ENCODE results near the gene FHAD1. TPM values are rescaled to one million over a fixed set of nuclear protein-coding genes. Genes with fewer than 3 reads are reported as not detected.

Gene FHAD1
- total RNA-seq, 2 experiments from 2014 or later = not detected

DNA sequence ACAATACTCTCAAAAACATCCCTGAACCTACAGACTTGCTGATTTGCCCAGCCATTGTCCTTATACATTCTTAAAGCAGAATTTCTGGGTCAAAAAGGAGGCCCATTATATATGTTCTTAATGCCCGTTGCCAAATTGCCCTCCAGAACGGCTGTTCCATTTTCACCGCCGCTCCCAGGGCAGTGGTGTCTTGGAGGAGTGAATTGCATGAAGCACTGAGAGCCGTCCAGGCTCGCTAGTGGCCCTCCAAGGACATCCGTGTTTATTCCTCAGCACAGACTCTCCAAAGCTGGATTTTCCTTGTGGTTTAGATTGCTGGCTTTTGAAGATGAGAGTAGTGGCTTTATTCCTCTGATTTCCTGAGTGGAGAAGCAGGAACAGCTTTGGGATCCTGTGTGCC lies 68.8 kb downstream of the FHAD1 start:
- no peaks in the 10 kb centered on the region for H3K4me1 Mint-ChIP-seq (ENCODE audit: low read depth)
- no peaks in the 10 kb centered on the region for H3K36me3 ChIP-seq (ENCODE audit: insufficient read depth, low read length)
- H3K36me3 Mint-ChIP-seq (ENCODE audit: low read depth) = no peaks in the 10 kb centered on the region
- no peak overlapping the region for H3K27ac Mint-ChIP-seq
- intact Hi-C loops (cut with DNase I, micrococcal nuclease) = no loop called here
- H3K27me3 Mint-ChIP-seq = peaks cover 11% of the 10 kb centered on the region
- ChIA-PET CTCF (interaction anchor here (1.8 kb wide), 1 partner anchor 11 kb away, joined by 6 read pairs; no protein-coding TSS in a partner anchor), POLR2A (no interaction called here)
- H3K4me3 Mint-ChIP-seq = no peak overlapping the region
- no peaks in the 10 kb centered on the region for H3K4me1 ChIP-seq (ENCODE audit: insufficient read depth, low read length)
- H3K9me3 Mint-ChIP-seq = no peaks in the 10 kb centered on the region
- H3K4me3 ChIP-seq (ENCODE audit: low read length) = no peak overlapping the region
- H3K27me3 ChIP-seq (ENCODE audit: control insufficient read depth in 1 of 2, insufficient read depth in 2 of 2, low read length in 2 of 2) = peaks cover 0 to 5% of the 10 kb centered on the region in 2 experiments
- TF ChIP-seq, protein P1, sequence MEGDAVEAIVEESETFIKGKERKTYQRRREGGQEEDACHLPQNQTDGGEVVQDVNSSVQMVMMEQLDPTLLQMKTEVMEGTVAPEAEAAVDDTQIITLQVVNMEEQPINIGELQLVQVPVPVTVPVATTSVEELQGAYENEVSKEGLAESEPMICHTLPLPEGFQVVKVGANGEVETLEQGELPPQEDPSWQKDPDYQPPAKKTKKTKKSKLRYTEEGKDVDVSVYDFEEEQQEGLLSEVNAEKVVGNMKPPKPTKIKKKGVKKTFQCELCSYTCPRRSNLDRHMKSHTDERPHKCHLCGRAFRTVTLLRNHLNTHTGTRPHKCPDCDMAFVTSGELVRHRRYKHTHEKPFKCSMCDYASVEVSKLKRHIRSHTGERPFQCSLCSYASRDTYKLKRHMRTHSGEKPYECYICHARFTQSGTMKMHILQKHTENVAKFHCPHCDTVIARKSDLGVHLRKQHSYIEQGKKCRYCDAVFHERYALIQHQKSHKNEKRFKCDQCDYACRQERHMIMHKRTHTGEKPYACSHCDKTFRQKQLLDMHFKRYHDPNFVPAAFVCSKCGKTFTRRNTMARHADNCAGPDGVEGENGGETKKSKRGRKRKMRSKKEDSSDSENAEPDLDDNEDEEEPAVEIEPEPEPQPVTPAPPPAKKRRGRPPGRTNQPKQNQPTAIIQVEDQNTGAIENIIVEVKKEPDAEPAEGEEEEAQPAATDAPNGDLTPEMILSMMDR (IDR thresholded peaks at IDR 0.05) = no peak
- no peak overlapping the region for H3K27ac ChIP-seq (ENCODE audit: low read depth in 1 of 2, low read length in 2 of 2)
- no peak for ATAC-seq (ENCODE audit: poor library complexity)
- DNase-seq = no peak
- no peaks in the 10 kb centered on the region for H3K9me3 ChIP-seq (ENCODE audit: control insufficient read depth in 1 of 2, insufficient read depth in 1 of 2, low read length in 2 of 2)

DNA sequence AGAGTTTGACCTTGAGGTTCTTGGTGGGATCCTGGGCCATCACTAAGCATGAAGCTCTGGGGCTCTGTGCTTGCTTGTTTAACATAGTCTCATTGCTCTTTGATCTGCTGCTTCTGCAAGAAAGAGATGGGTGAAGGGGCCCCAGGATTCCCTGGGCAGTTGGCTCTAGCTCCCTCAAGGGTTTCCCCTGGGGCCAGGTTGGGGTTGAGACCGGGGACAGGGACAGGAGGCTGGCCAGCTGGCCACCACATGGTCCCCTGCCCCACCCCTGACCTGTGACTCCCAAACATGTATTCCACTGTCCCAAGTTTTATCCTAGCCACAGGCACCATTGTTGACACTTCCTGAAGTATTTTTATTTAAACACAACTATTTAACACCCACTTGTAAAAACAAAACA lies 69.5 kb downstream of the FHAD1 start:
- Histone ChIP-seq H3K36me3 (ENCODE audit: insufficient read depth, low read length) (no peaks in the 10 kb centered on the region), H3K9me3 (ENCODE audit: control insufficient read depth in 1 of 2, insufficient read depth in 1 of 2, low read length in 2 of 2) (no peaks in the 10 kb centered on the region), H3K27me3 (ENCODE audit: control insufficient read depth in 1 of 2, insufficient read depth in 2 of 2, low read length in 2 of 2) (peaks cover 0 to 5% of the 10 kb centered on the region in 2 experiments), H3K4me1 (ENCODE audit: insufficient read depth, low read length) (no peaks in the 10 kb centered on the region), H3K4me3 (ENCODE audit: low read length) (no peak overlapping the region), H3K27ac (ENCODE audit: low read depth in 1 of 2, low read length in 2 of 2) (no peak overlapping the region)
- POLR2A ChIA-PET = no interaction called here
- H3K27me3 Mint-ChIP-seq = peaks cover 7% of the 10 kb centered on the region
- DNase-seq (no peak), ATAC-seq (ENCODE audit: poor library complexity) (no peak)
- H3K36me3 Mint-ChIP-seq (ENCODE audit: low read depth) = no peaks in the 10 kb centered on the region
- intact Hi-C loops (cut with DNase I, micrococcal nuclease) = no loop called here
- no peak overlapping the region for H3K27ac Mint-ChIP-seq
- no peaks in the 10 kb centered on the region for H3K9me3 Mint-ChIP-seq
- CTCF ChIA-PET = interaction anchor here (1.8 kb wide), 1 partner anchor 12 kb away, joined by 6 read pairs; no protein-coding TSS in a partner anchor
- no peaks in the 10 kb centered on the region for H3K4me1 Mint-ChIP-seq (ENCODE audit: low read depth)
- TF ChIP-seq, protein P1 (IDR thresholded peaks at IDR 0.05) = no peak
- H3K4me3 Mint-ChIP-seq = no peak overlapping the region

DNA sequence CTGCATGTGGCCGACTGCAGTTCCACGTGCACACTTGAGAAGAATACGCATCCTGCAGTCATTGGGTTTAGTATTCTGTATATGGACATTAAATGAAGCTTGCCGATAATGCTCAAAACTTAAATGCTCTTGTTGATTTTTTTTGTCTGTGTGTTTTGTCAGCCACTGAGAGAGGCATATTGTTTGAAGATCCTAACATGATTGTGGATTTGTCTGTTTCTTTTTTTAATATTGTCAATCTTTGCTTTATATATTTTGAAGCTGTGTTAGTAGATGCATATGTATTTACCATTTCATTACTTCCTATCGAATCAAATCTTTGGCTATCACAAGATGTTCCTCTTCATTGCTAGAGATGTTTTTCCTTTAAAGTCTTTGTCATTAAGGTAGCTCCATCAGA lies 73.2 kb downstream of the FHAD1 start:
- intact Hi-C loops (cut with DNase I, micrococcal nuclease) = loop anchor here (5.0 kb wide), 2 partner anchors 182 to 422 kb away; partner anchors contain the start of gene TMEM82 (in 1 of the 2)
- H3K4me3 Mint-ChIP-seq = no peak overlapping the region
- H3K36me3 Mint-ChIP-seq (ENCODE audit: low read depth) = no peaks in the 10 kb centered on the region
- no peaks in the 10 kb centered on the region for H3K4me1 Mint-ChIP-seq (ENCODE audit: low read depth)
- H3K27ac Mint-ChIP-seq = no peak overlapping the region
- TF ChIP-seq, protein P1 (IDR thresholded peaks at IDR 0.05) = no peak
- Histone ChIP-seq H3K36me3 (ENCODE audit: insufficient read depth, low read length) (no peaks in the 10 kb centered on the region), H3K27me3 (ENCODE audit: control insufficient read depth in 1 of 2, insufficient read depth in 2 of 2, low read length in 2 of 2) (peaks cover 0 to 8% of the 10 kb centered on the region in 2 experiments), H3K4me1 (ENCODE audit: insufficient read depth, low read length) (peaks cover 6% of the 10 kb centered on the region), H3K4me3 (ENCODE audit: low read length) (no peak overlapping the region), H3K27ac (ENCODE audit: low read depth in 1 of 2, low read length in 2 of 2) (no peak overlapping the region), H3K9me3 (ENCODE audit: control insufficient read depth in 1 of 2, insufficient read depth in 1 of 2, low read length in 2 of 2) (no peaks in the 10 kb centered on the region)
- no peak for ATAC-seq (ENCODE audit: poor library complexity)
- peaks cover under 1% of the 10 kb centered on the region for H3K27me3 Mint-ChIP-seq
- no peak for DNase-seq
- ChIA-PET POLR2A (no interaction called here), CTCF (interaction anchor here (1.6 kb wide), 1 partner anchor 111 kb away, joined by 8 read pairs; no protein-coding TSS in a partner anchor)
- no peaks in the 10 kb centered on the region for H3K9me3 Mint-ChIP-seq

All from CD4-positive, alpha-beta T cell (primary cell).